SIG-M5 treated with dmso at 0.1 percent for 504 hours (cell line): ENCODE data around the gene CCDC9.

Source experiments
- DNase-seq: peaks from one replicate; lab custom pipeline; 2025; ENCODE audit not compliant: unreplicated experiment; lab: John Stamatoyannopoulos, UW

The CCDC9 gene

DNA sequence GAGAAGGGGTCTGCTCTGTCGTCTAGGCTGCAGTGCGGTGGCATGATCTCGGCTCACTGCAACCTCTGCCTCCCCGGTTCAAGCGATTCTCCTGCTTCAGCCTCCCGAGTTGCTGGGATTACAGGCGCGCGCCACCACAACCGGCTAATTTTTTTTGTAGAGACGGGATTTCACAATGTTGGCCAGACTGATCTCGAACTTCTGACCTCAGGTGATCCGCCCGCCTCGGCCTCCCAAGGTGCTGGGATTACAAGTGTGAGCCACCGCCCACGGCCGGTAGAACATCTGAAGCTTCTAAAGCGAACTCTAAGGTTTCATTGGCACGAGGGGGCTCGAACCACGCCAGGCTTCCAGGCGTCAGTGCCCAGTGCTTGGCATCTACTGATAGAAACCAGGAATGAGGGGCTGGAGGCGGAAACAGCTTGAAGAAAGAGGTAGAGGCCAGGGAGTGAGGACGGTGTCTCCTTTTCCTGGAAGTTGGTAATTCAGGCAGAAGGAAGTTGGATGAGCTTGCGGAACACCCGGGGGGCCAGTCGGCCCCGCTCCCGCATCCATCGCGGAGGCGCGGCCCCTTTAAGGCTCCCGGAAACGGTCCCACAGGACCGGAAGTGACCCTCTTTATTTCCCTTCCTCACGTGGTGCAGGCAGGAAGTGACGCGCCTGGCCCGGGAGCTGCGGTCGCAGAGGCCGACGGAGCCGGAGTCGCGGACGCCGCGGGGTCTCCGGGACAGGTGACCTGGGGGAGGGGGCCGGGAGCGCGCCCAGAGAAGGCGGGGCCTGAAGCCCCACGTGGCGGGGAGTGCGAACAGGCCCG lies at the start of gene CCDC9:
CCDC9 (plus strand) TSS at position 647 of the 814 bp plus-strand sequence. CDS start 1,876 bp downstream, outside the sequence.
- DNase-seq: peak; percentile 94

DNA sequence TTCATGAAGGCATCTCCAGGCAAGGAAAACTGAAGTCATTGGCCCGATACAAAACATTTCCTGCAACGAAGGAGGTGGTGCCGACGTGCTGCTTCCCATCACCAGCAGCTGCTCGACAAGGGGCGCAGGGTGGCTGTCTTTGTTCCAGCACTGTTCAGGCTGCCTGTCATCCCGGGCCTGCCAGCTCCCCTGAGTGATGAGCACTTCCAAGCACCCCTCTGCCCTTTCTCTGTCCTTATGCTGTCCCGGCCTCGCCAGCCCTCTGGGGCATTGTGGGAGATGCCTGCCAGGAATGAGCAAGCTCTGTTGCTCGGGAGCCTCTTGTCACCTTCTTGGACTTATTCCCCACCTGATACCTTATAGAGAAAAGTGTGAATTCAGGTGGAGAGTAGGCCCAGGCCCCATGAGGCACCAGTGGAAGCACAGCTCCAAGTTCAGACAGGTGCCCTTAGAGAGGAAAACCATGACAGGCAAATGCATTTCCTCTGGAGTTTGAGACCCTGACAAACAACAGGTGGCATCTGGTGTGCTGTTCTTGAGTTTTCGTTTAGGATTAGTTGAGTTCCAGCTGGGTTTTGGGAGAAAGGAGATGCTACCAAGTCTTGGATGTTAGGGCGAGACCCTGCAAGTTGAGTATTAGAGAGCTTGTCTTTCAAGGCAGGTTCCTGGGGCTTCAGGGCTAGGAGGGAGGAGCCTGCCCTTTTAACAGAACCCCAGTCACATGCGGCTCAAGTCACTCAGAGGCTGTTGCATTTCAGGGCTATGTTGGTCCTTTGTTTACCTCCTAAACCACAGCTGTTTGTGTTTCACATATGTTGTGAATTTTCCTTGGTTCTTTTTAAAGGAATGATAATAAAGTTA lies 46.8 kb upstream of the CCDC9 start:
- no peak for DNase-seq

DNA sequence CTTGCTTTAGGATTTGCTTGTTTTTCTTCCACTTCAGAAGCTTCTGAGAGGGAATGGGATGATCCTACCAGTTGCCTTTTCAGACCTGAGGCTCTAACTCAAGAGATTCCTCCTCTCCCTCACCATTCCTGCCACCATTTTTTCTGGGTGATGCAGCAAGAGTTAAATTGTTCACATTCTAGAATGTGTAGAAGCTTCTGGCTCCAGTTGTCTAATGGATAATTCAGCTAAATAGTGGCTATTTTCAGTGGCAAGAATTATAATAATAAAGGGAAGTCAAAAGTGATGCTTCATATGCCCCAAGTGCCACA lies 46.2 kb upstream of the CCDC9 start:
- DNase-seq: no peak

DNA sequence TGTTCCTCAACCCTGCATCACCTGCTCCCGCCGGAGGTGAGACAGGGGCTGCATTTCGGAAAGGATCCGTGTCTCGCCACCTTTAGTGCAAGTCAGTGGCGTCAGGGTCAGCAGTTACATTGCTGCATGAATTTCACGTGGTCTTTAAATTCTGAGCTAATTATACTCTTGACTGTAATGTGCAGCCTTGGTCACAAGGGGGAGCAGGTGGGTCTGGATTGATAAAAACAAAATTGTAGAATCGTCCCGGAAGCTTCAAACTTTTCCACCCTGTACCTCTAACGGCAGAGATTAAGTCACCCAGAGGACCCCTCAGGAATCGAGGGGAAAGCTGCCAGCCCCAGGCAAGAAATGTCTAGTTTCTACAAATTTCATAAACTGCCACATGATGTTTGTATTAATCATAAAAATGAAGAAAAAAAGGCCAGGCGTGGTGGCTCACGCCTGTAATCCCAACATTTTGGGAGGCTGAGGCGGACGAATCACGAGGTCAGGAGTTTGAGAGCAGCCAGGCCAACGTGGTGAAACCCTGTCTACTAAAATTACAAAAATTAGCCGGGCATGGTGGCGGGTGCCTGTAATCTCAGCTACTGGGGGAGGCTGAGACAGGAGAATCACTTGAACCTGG lies 45.5 kb upstream of the CCDC9 start:
- DNase-seq: peak; percentile 80

DNA sequence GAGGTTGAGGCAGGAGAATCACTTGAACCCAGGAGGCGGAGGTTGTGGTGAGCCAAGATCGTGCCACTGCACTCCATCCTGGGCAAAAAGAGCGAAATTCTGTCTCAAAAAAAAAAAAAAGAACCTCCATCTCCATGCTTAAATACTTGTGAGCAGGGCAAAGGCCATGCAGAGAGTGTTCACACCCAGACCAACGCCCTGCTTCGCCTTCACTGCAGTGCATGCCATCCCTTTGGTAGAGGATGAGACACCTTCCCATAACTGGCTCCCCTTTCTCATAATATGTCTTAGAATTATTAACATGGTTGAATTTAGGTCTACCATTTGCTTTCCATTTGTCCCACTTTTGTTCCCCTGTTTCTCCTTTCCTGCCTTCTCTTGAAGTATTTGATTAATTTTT lies 40.7 kb upstream of the CCDC9 start:
- DNase-seq: no peak

DNA sequence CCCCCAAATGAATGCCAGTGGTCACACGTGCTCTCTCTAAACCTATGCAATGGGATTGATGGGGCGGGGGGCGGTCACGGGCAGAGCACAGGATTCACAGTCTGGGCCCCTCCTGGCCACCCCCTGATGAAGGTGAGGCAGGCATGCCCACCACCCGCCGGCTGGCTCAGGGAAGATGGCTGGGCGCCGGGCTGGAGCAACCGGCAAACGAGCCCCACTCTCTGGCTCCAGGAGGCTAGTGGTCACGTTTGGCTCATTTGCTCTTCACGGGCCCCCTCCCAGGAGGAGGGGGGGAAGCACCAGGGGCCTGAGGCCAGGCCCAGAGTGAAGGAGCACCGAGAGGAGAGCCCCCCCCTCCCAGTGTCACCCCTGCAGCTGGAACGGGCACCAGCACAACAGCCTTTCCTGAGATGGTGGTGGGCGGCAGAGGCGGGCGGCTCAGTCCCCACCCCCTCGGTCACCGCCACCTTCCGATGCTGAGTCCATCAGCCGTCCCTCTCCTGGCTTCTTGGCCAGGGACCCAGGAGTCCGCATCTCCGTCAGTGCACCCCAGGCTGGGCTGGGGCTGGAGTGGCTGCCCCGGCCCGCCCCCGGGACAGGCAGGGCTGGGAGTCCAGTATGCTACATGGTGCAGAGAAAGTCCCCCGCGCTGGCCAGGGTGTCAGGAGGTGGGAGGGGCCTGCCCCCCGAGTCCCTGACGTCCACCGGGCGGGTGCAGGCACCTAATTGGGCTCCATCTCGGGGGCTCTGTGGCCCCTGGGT lies 35.1 kb upstream of the CCDC9 start:
- no peak for DNase-seq

DNA sequence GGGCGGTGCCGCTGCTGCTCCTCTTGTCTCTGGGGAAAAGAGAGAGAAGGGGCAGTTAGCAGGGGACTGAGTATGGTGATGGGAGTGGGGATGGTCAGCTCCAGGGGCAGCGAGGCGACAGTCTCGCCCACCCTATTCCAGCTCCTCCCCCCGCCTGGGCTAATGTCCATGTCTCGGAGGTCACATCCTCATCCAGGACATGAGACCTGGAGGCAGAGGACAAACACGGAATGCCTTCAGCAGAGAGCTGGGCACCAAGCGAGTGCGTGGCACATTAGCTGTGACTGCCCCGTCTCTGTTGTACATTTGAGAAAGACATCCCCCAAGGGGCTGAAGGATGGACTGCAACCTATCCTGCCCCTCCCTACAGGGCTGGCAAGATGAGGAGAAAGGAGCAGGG lies 34.4 kb upstream of the CCDC9 start:
- DNase-seq: no peak

DNA sequence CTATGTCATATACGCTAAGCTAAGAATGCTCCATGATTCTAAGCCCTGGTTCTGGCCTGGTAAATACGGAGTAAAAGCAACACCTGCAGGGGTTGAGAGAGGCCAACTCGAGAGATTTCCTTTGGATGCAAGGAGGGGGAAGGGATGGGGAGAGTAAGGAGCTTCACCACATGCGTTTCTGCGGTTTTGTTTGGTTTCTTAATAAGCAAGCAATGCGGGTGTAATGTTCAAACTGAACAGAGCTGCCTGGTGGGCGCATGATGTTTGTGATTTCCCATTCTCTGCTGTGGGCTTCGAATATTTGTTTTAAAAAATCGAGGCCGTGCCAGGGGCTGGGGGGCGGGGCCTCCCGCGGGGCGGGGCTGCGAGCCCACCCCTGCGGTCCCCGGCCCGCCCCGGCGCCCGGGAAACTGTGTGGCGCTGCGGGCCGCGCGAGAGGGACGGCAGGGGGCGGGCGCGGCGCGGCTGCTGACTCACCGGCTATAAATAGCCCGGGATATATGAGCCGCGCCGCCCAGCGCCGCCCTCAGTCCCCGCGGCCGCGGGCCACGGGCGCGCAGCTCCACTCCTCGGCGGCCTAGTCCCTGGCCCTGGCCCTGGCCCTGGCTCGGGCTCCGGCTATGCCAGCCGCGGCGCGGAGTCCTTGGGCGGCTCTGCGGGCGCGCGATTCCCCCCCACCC lies 30.4 kb upstream of the CCDC9 start:
- DNase-seq: peak; percentile 79

DNA sequence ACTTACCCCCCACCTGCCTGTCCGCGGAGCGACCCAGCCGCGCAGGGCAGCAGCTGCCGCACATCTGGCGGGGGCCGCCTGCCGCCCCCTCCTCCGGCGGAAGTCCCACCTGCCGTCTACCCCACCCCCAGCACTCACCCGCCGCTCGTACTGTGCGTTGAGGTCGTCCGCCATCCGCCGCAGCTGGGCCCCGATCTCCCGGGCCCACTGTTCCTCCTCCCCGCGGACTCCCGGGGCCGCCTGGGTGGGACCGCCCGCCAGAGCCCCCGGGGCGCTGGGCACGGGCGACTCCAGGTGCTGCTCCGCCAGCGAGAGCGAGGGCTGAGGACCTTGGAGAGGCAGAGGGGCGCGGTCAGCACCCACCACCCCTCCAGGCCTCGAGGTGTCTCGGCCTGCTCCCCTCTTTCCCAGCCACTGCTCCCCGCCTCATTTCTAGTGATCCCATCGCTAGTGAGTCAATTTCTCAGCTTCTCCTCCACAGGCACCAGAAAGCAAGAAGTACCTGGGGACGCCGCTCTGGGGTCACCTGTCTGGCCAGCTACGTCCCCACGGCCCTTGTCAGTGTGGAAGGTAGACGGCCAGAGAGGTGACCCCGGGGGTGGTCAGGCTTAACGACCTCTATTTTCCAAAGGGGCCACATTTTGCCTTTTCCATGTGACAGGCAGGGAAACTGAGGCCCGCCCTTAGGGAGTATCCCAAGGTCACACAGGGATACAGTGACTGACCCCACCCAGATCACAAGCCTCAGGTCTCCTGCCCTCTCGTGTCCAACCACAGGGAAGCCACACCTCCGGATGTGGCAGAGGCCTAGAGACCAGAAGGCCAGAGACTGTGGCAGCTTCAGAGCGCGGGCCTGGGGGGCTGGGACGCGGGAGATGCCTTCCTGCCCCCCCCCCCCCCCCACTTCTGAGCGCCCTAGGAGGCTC lies 29.6 kb upstream of the CCDC9 start:
- DNase-seq: peak; percentile 87

DNA sequence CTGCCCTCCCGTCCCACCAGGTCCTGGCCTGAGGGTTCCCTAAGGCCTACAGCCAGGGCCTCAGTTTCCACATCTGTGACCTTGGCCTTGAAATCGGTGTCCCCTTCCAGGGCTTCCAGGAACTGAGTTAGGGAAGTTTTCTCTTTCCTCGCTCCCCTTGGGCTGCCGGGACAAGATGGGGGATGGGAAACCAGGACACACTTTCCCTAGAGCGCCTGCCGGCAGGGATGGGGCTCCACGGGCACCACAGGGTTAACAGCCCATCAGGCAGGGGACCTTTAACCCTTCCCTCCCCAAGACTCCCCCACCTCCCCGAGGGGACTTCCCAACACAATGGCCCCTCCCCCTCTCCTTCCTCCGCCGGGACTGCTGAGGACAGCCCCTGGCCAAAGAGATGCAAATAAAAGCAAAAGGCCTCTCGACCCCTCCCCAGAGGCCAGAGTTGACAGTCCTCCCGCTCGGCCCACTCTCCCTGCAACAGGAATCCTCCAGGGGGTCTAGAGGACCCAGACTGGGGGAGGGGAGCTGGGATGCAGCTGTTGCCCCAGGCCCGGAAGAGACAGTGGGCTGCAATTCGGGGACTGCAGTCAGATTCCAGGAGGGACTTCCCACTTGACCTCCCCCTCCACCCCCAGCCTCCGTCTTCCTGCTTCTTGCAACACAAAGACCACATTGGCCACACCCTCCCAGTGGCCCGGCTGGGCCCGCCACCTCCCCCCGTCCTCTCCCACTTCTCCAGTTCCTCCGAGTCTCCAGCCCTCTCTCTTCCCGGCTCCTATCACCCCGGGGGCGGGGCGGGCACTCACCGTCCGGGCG lies 28.8 kb upstream of the CCDC9 start:
- peak; percentile 88 for DNase-seq

DNA sequence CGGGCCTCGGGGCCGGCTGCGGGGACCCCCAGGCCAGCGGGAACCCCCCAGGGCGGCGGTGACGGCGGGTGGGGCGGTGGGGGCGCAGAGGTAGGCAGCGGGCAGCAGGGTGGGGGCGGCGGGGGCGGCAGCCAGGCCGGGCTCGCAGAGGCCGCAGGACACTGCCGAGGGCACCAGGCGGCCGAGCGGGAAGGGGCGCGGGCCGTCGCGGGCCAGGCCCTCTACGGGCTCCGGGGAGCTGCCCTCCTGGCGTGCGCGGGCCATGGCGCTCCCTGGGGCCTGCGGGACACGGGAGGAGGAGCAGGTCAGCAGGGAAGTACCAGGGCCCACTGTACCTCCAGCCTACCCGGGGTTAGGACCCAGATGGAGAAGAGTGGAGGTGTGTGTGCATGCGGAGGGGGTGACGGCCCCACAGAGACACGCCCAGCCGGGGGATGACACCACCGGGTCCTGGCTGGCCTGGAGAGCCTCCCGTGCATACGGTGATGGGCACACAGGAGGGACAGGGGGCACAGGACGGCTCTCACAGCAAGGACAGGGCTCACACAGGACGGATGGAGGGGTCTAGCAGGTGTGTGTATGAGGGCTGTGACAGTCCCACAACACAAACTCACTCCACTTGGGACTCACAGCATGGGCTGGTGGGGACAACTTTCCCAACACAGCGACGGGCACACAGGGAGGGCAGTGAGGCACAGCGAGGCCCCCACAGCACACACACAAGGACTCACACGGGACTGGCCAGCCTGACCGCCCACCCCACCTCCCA lies 28.0 kb upstream of the CCDC9 start:
- peak; percentile 73 for DNase-seq

DNA sequence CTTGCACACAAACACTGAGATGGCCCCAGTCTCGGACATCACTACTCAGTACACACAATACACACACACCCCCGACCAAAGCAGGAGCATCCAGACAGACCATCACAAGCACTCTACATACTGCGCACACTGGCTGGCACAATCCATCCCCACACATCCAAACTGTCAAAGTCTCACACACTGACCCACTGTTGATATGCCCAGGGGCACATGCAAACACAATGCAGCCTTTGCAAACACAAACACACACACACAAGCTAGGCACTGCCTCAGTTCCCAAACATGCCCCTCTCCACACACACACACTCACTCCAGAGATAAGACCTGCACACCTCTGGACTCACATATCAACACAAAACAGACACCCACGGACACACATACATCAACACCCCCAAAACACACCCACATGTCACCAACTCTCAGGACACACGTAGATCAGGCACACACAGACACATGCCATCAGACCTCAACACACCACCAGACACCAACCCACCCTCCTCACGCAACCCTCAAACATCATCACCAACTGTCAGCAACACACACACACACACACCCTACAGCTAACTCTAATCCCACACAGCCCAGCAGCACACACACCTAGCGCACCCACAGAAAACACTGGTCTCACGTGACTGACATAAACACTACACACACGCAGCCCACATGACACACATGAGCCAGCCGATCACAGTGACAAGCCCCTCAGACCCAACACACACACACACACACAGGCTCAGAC lies 27.2 kb upstream of the CCDC9 start:
- peak; percentile 50 for DNase-seq

DNA sequence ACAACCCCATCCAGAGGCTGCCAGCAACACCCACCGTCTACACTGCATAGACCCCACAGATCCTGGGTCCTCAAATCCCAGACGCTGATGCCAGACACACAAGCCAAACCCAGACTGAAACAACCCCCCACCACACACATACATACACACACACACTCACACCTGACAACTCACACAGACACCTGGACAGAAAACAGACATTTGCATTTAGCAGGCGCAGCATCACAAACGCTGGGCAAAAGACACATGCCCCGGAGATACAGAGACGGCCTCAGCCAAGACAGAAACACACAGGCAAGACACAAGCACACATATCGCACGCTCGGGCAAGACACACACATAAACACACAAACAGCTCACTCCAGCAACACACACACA lies 26.7 kb upstream of the CCDC9 start:
- DNase-seq: peak; percentile 28

DNA sequence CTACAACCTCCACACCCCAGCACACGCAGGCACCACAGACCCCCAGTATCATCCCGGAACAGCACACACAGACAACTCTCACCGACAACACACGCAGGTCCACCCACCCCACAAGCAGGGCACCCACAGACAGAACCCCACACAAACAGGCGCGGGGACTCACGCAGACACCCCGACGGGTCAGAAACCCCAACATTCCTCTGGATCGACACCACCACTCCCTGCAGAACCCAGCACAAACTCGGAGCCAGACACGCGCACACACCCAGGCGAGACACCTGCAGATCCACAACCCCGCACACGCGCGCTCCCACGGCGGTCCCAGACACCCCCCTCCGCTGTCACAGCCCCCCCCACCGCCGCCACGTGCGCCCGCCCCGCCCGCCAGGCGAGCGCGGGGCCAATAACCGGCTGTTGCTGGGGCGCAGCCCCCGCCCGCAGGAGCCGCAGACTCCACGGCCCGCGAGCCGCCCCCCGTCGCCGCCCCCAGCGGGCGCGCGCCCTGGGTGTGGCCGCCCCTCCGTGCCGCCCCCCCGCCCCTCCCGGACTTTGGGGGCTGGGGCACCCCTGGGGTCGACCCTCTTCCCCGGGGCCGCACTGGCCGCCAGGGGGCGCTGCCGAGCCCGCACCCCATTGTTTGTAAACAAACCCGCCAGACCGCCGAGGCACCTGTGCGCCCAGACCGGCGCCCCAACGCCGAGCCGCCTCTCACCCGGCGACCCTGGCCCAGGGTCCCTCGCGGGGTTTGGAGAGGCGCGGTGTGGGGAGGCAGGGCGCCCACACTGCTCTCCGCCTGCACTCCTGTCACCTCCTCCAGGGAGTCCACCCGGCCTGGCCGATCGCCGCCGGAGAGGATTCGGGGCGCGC lies 26.0 kb upstream of the CCDC9 start:
- peak; percentile 45 for DNase-seq

DNA sequence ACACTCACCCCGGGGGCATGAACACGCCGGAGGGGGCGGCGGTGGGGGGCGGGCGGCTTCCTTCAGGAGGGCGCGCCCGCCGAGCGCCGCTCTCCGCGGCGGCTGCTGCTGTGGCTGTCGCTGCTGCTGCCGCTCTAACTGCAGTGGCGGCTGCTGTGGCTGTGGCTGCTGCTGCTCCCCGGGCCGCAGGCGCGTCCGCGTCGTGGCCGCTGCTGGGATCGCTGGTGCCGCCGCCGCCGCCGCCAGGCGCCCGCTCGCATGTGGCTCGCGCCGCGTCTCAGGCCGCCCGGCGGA lies 25.5 kb upstream of the CCDC9 start, which contains the start of gene BBC3:
BBC3 (minus strand) TSS at position 279 of the 294 bp plus-strand sequence. CDS start 2,768 bp downstream, outside the sequence.
- DNase-seq: no peak
